GM18511 (cell line): Measurements from ENCODE around the gene PTPN2.

ENCODE experiments used
- ATAC-seq: cut with Tn5 transposase; IDR thresholded peaks from one replicate; pipeline ENCODE4 v1.9.1; 2021; ENCODE audit warnings: mild to moderate bottlenecking, moderate library complexity; ENCODE audit not compliant: unreplicated experiment

The PTPN2 gene

GRCh38 chr18:12750076-12750714 lies 133.8 kb downstream of the PTPN2 start:
- peak; percentile 73 for ATAC-seq

GRCh38 chr18:12749121-12749520 lies 134.9 kb downstream of the PTPN2 start:
- no peak for ATAC-seq

GRCh38 chr18:12748671-12749070 lies 135.4 kb downstream of the PTPN2 start:
- ATAC-seq: no peak

- ATAC-seq: no peak
These were observed 136.3 kb downstream of the PTPN2 start for GRCh38 chr18:12747530-12748315.

- ATAC-seq: no peak
These were observed 138.8 kb downstream of the PTPN2 start for GRCh38 chr18:12745095-12745795.

GRCh38 chr18:12744103-12744502 lies 139.9 kb downstream of the PTPN2 start:
- no peak for ATAC-seq

- ATAC-seq: no peak
These were observed 141.6 kb downstream of the PTPN2 start for GRCh38 chr18:12742453-12742852.
